GM21786 (cell line): ENCODE measurements around the gene PRKCD.

ENCODE experiments used
- ATAC-seq: cut with Tn5 transposase; IDR thresholded peaks from one replicate; pipeline ENCODE4 v1.9.1; 2021; ENCODE audit not compliant: unreplicated experiment

Gene PRKCD

GRCh38 chr3:53188720-53189119, 27.7 kb downstream of the PRKCD start:
- ATAC-seq: no peak

- ATAC-seq: no peak
Measured at GRCh38 chr3:53189276-53189675, 28.3 kb downstream of the PRKCD start.

- peak; percentile 46 for ATAC-seq
Measured at GRCh38 chr3:53190659-53191058, 29.6 kb downstream of the PRKCD start.

- no peak for ATAC-seq
Measured at GRCh38 chr3:53191836-53192480, 30.9 kb downstream of the PRKCD start.

GRCh38 chr3:53192608-53193007, 31.6 kb downstream of the PRKCD start:
- peak; percentile 40 for ATAC-seq

GRCh38 chr3:53193466-53194209, 32.6 kb downstream of the PRKCD start:
- ATAC-seq: no peak

GRCh38 chr3:53194210-53195065, 33.4 kb downstream of the PRKCD start:
- ATAC-seq: no peak

- no peak for ATAC-seq
Measured at GRCh38 chr3:53195066-53195450, 34.0 kb downstream of the PRKCD start.

- ATAC-seq: no peak
Measured at GRCh38 chr3:53195602-53196574, 34.9 kb downstream of the PRKCD start.

GRCh38 chr3:53196575-53197407, 35.8 kb downstream of the PRKCD start:
- ATAC-seq: no peak

- ATAC-seq: no peak
Measured at GRCh38 chr3:53198256-53198977, 37.4 kb downstream of the PRKCD start.

- no peak for ATAC-seq
Measured at GRCh38 chr3:53198996-53199395, 38.0 kb downstream of the PRKCD start.

GRCh38 chr3:53199834-53200233, 38.8 kb downstream of the PRKCD start:
- no peak for ATAC-seq

- no peak for ATAC-seq
Measured at GRCh38 chr3:53200501-53201498, 39.8 kb downstream of the PRKCD start.

- ATAC-seq: no peak
Measured at GRCh38 chr3:53202331-53203015, 41.5 kb downstream of the PRKCD start.

GRCh38 chr3:53211706-53212702, 51.0 kb downstream of the PRKCD start:
- ATAC-seq: no peak
